HT1080 (cell line): ENCODE results near the gene VPS26C. TPM values are rescaled to one million over a fixed set of nuclear protein-coding genes. Genes with fewer than 3 reads are reported as not detected.
"Not testable (repeated sequence)": the region's sequence is repeated elsewhere in the genome, so short reads cannot be mapped to it uniquely, and the experiment has no call there.

ENCODE experiments used
- DNase-seq: peaks from one replicate; pipeline ENCODE4 v3.0.0-alpha.2; 2015; ENCODE audit warnings: low read depth
- polyA plus RNA-seq, 2 experiments: library from polyadenylated mRNA; depleted of rRNA; stranded (reverse); fragments of >200 nt; gene quantifications; 2 replicates each; pipeline ENCODE4 v1.2.3, GENCODE V29; 2015
- total RNA-seq: library from RNA; depleted of rRNA; stranded (reverse); fragments of >200 nt; shearing (Covaris generic); gene quantifications from 2 replicates; pipeline ENCODE4 v1.2.3, GENCODE V29; 2014; rRNA removed

The VPS26C gene
- 54.6 and 74.5 TPM in 2 replicates for total RNA-seq
- 48.2 and 55.2 TPM in 2 replicates for polyA plus RNA-seq (2015; cell fraction: cytosol; rRNA removed)
- polyA plus RNA-seq (2015; cell fraction: nucleus; rRNA removed) = 36.5 and 43.3 TPM in 2 replicates

DNA sequence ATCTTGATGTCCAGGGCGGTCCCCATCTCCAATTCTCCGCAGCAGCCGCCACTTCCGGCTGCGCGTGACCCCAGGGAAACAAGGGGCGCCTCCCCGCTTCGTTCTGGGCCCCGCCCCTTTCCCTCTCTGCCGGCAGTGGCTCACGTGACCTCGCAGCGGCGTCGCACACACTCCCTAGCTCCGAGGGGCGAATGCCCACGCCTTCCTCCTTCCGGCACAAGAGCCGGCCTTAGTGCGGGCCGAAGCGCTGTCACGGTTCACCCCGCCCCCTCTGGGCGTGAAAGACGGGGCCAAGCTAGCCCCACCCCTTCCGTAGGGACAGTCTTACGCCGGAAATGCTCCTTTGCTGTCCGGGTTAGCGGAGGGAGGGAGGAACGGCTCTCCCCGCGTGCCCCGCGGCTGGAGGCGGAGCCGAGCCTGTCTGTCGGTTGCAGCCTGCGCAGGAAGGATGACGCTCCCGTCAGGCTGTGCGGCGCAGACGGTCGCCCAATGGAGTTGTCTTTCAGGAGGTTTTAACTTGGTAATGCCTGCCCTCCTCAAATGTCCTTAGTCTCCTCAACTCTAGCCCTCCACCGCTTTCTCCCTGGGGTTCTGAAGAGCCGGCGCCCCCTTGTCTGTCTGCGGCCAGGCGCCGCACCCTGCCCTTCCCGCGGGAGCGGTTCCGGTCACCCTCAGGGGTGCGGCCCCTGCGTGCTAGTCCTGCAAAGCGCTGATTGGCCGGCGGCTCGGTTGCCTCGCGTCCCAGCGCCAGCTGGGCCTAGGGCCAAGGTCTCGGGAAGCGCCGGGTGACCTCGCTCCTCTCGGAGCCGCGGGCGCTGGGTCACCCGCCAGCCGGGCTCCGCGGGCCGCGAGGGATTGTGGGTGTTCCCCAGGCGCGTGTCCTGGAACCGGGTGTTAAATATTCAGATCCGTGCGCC is at the start of gene VPS26C:
TSS of gene VPS26C (minus strand) at position 66 of the 917 bp plus-strand sequence. CDS start at position 26, 40 bp downstream.
- peak; percentile 100 for DNase-seq

DNA sequence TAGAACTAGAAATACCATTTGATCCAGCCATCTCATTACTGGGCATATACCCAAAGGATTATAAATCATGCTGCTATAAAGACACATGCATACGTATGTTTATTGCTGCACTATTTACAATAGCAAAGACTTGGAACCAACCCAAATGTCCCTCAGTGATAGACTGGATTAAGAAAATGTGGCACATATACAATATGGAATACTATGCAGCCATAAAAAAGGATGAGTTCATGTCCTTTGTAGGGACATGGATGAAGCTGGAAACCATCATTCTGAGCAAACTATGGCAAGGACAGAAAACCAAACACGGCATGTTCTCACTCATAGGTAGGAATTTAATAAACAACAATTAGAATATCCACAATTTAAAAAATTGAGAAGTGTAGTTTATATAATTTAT is 48.9 kb upstream of the VPS26C start:
- not testable (repeated sequence) for DNase-seq

DNA sequence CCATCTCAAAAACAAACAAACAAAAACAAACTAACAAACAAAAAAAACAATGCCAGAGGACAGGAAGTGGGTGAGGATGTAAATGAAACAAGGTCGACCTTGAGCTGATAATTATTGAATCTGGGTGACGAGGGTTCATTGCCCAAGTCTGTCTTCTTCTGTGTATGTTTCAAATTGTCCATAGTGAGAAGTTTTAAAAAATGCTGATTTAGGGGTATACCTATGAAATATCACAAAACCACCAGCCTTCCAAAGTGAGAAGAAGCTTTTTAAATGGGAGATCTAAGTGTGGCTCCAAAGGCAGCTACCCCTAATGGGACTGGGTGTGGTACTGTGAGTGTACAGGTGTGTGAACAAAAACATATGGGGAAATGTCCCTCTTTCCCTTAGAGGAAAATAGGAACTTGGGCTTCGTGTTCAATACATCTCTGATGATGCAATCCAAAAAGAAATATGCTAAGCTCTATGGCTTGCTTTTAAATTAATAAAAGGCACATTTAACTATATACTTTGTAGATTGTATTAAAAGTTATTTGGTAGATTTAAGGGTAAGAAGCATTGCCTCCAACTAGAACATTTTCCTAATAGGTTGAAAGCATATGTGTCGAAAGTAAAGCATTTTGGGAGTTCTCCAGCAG is 33.1 kb upstream of the VPS26C start:
- no peak for DNase-seq

DNA sequence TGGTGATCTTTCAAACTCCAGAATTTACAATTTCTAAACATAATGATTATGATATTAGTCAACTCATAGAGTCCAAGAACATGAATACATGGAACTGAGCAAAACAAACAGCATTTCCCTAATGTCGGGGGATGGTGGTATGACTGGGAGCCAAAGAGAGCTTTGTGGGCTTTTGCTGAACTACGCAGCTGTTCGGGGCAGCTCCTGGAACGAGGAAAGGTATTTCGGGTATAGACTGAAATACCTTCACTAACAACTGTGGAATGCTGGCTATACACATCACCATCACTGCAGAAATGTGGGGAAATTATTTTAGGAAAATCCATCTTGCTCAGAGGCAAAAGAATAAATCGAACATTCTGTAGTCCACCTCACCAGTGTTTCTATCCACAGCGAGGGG is 30.2 kb upstream of the VPS26C start:
- no peak for DNase-seq

DNA sequence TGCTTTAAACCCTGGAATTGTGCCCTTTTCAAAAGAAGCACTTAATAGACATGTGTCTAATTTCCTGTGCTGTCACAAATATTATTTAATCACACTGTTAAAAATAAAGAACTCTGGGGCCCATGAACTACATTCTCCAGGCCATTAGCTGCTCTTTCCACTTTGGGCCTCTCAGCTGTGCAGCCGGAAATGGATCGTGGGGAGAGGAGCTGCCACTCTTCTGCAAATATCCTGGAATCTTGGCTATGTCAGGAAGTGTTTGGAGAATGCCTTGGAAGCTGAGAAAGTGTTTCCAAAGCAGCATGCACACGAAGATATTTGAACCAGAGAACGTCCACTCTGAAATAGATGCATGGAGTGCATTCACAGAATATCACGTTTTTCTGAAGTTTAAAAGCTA is 27.5 kb upstream of the VPS26C start:
- DNase-seq = no peak

DNA sequence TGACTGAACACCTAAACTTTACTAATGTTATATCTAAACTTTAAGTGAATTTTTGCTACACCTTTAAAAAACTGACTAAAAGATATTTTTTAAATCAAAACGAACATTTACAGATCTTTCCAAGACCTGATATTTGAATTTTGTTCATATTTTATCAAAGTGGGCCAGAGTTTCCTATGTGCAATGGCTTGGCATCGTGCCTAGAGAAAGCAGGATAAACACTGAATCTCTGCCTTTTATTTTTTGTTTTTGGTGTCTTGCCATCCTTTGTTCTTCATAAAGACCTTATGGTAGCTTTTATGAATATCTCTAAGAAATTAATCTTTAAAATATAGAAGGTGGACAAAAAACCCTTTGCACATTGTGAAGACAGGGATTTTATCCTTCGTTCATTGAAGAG is 25.8 kb upstream of the VPS26C start:
- DNase-seq = no peak

DNA sequence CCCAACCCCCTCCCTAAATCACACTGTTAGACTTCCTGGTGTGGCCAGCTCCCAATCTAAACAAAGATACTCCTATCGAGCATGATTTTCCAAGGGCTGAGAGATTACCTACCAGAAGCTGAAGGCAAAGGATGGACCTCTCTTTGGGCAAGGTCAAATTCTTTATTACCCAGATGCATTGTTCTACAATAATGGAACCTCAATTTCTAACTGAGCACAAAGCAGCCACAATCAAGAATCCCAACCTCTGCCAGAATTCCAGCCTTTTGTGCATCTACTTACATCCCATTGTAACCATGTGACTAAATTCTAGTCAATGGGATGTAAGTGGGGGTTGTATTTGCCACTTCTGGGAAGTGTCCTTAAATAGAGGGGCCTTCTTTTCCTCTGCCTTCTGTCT is 24.9 kb upstream of the VPS26C start:
- no peak for DNase-seq

DNA sequence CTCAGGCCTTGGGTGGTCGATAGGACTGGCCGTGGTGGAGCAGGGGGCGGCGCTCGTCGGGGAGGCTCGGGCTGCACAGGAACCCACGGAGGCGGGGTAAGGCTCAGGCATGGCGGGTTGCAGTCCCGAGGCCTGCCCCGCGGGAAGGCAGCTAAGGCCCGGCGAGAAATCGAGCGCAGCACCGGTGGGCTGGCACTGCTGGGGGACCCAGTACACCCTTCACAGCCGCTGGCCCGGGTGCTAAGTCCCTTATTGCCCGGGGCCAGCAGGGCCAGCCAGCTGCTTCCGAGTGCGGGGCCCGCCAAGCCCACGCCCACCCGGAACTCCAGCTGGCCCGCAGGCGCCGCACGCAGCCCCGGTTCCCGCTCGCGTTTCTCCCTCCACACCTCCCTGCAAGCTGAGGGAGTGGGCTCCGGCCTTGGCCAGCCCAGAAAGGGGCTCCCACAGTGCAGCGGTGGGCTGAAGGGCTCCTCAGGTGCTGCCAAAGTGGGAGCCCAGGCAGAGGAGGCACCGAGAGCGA is 16.1 kb upstream of the VPS26C start:
- DNase-seq = not testable (repeated sequence)

DNA sequence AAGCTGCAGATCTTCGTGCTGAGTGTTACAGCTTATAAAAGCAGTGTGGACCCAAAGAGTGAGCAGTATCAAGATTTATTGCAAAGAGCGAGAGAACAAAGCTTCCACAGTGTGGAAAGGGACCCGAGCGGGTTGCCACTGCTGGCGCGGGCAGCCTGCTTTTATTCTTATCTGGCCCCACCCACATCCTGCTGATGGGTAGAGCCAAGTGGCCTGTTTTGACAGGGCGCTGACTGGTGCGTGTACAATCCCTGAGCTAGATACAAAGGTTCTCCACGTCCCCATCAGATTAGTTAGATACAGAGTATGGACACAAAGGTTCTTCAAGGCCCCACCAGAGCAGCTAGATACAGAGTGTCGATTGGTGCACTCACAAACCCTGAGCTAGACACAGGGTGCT is 15.5 kb upstream of the VPS26C start:
- DNase-seq = not testable (repeated sequence)

DNA sequence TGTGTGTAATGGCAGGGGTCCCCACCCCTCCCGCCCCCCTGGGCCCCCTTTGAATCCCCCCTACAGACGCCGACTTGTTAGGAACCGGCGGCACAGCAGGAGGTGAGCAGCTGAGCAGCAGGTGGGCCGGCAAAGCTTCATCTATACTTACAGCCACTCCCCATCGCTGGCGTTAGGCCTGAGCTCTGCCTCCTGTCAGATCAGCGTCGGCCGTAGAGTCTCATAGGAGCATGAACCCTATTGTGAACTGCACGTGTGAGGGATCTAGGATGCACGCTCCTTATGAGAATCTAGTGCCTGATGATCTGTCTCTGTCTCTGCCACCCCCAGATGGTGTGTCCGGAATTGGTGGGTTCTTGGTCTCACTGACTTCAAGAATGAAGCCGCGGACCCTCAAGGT is 14.9 kb upstream of the VPS26C start:
- no peak for DNase-seq

DNA sequence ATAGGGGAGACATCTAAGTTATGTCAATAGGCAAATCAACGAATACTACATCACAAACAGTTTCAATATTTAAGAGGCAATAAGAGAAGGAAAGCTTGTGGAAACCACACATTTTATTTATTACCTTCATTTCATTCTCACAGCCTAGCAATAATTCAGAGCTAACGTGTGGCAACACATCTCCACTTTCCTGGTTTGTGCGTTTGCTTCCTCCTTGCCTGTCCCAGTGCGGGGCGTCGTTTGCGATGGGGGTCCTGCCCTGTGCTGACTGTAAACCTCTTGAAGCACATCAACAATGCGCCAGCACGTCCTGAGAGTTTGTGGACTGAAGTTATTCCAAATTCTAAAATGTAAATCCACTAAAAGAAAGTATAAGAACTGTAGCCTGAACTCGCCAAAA is 14.4 kb upstream of the VPS26C start:
- DNase-seq = no peak

DNA sequence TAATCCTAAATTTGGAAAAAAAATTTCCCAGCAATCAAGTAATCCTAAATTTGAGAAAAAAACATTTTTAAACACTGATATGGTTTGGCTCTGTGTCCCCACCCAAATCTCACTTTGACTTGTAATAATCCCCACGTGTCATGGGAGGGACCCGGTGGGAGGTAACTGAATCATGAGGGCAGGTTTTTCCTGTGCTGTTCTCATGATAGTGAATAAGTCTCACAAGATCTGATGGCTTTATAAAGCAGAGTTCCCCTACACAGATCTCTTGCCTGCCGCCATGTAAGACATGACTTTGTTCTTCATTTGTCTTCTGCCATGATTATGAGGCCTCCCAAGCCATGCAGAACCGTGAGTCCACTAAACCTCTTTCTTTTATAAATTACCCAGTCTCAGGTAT is 12.1 kb upstream of the VPS26C start:
- DNase-seq = not testable (repeated sequence)

DNA sequence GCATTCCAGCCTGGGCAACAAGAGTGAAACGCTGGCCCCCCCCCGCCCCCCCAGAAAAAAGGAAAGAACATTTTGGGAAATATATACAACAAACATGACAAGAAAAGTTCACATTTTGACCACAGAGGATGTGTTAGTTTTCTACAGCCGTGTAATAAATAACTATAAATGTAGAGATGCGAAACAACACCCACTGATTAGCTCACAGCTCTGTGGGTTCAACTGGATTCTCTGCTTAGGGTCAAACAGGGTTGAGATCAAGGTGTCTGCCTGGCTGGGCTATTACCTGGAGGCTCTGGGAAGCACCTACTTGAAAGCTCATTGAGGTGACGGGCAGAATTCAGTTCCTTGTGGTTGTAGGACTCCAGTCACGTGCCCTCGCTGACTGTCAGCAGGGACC is 11.1 kb upstream of the VPS26C start:
- DNase-seq = no peak

DNA sequence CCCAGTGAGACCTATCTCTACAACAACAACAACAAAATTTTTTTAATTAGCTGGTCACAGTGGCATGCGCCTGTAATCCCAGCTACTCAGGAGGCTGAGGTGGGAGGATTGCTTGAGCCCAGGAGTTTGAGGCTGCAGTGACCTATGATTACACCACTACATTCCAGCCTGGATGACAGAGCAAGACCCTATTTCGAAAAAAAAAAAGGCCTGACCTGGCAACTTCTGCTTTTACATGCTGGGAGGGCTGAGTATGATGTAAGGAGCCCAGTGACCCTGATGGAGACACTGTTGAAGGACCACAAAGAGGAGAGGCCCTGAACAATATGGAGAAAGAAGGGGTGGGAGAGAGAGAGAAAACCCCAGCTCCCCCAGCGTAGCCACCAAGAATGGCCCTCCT is 9.2 kb upstream of the VPS26C start:
- DNase-seq = no peak

DNA sequence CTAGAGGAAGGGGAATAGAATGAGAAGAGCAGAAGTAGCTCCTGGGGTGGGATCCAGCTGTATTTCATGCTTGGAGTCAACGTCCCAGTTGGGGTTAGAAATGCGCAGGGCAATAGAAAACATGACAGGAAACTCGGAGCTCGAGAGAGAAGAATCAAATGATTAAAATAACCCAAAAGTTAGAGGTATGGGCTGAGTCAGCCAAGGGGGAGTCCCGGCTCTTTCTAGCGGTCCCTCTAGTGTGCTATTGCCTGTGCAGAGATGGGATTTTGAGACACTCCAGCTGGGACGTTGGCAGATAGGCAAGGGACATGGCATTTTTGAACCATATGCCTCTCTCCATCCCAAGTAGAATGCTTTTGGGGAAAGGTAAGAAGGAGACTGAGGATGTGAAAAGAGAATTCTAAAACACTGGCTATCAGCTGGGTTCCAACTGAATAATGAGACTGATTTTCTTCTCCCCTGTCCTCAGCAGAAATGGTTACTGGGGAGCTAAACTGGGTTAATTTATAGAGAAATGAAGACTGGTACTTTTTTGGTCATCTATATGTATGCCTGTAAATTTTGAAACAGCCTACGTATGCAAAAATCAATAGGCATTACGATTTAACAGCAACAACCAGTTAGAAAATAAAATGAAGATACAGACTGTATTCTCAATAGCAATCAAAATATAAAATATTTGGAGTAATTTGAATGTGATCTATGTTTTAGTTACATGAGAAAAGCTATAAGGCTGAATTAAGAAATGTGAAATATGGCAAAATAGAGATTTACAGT is 7.0 kb upstream of the VPS26C start:
- DNase-seq = no peak

DNA sequence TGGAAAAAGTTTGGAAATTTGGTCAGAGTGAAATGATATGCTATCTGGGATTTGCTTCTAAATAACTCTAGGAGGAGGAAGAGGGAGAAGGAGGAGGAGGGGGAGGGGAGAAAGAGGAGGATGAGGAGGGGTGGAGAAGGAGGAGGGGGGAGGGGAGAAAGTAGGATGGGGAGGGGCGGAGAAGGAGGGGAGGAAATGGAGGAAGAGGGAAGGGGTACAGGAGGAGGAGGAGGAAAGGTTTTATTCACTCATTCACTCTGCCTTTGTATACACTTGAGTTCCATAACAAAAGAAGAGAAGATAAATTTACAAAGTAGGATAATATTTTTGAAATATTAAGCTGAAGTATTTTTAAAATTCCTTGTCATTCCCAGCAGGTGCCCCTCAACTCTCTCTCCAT is 6.3 kb upstream of the VPS26C start:
- no peak for DNase-seq

DNA sequence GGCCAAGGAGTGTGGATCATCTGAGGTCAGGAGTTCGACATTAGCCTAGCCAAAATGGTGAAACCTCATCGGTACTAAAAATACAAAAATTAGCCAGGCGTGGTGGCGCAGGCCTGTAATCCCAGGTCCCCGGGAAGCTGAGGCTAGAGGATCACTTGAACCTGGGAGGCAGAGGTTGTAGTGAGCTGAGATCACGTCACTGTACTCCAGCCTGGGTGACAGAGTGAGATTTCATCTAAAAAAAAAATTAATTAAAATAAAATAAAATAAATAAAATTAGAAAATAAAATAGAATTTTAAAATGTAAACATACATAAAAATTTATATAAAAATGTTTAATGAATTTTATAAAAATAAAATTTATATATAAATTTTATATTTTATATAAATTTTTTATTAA is 5.8 kb upstream of the VPS26C start:
- DNase-seq = no peak

DNA sequence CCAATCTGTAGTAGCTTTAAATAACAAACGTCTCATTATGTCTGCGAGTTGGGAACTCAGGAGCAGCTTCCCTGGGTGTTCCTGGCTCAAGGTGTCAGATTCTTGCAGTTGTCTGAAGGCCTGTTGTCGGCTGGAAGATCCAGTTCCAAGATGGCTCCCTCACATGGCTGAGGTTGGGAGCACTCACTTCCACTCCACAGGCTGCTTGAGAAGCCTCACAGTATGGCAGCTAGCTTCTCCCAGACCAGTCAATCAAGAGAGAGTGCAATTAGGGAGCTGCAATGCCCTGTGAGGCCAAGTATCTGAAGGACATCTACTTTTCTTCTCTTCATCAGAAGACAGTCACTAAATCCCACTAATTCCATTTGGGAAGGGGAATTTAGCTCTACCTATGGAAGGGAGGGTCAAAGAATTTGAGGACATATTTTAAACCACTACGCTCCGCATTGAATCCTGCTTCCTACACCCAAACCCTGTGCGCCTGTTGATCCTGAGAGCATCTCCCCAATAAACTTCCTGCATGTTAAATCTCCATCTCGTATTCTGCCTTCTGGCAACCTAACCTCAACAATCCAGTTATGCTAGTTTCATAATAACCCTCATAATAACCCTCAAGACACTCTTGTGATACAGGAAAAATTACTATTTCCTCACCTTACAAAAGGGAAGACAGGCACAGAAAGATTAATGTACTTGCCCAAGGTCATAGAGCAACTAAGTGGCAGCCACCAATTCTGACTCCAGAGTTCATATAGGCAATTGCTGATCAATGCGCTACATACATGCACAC is 3.6 kb upstream of the VPS26C start:
- no peak for DNase-seq

DNA sequence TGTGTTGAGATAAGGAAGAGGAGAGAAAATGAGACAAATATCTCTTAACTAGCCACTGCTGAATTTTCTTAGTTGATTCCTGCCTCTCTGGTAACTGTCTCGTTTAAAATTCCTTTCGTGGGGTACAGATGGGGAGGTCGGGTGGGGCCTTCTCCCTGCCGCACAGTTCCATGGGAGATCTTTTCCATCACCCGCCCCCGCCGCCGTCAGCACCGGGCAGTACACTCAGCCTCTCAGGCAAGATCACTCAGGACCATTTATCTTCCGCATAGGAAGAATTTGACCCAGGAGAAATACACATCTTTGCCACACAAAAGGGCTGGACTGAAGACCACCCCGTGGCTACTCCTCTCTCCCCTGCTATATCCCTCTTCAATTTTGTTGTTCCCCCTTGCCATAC is 2.3 kb upstream of the VPS26C start:
- no peak for DNase-seq

DNA sequence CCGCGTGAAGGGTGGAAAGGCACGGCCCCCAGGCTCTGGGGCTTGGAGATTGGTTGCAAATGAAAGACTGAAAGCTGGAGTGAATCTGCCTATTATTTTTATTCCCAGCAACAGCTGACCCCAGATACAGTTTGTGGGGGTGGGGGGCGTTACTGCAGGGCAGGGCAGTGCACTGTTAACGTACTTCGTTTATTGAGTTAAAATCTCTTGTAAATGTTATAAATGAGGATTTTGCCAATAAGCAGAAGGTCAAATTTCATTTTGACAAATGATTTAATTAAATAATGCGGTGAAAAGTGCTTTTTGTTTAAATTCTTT is 1.0 kb upstream of the VPS26C start:
- no peak for DNase-seq
